Ovary (tissue), 9 donors: Measurements from ENCODE around the gene CCDC73. TPM values are rescaled to one million over a fixed set of nuclear protein-coding genes. Genes with fewer than 3 reads are reported as not detected.

Experiments
- DNase-seq, 5 donors: peaks; one replicate each; pipeline ENCODE4 v3.0.0-alpha.2; 2019 to 2020
- H3K27ac ChIP-seq, 2 donors: fragments of 200-600 bp; one replicate each; pipeline versions ENCODE4 v1.5.1 to v1.8.0; 2019 to 2022
- H3K27me3 ChIP-seq: fragments of 200-600 bp; one replicate; pipeline ENCODE4 v1.8.0; 2022
- H3K36me3 ChIP-seq: fragments of 200-600 bp; sonication (generic); one replicate; pipeline ENCODE4 v1.5.1; 2019
- H3K4me1 ChIP-seq: one replicate; pipeline ENCODE4 v1.8.1; 2013; ENCODE audit warnings: mild to moderate bottlenecking, moderate library complexity; ENCODE audit not compliant: insufficient read depth
- H3K4me3 ChIP-seq: fragments of 200-600 bp; sonication (generic); one replicate; pipeline ENCODE4 v1.5.1; 2017
- H3K9me3 ChIP-seq, 2 donors: fragments of 200-600 bp in 1 of 2; sonication (generic) in 1 of 2; one replicate each; pipeline versions ENCODE4 v1.5.1 to v1.8.1; 2013 to 2019; ENCODE audit warnings: mild to moderate bottlenecking in 1 of 2, moderate library complexity in 1 of 2
- EP300 ChIP-seq: sonication (generic); formaldehyde crosslinking; IDR thresholded peaks from one replicate; pipeline ENCODE4 v1.6.1; 2017; ENCODE audit warnings: antibody characterized with exemption
- POLR2A ChIP-seq: fragments of 450-650 bp; IDR thresholded peaks from one replicate; pipeline ENCODE4 v1.6.1; 2017; ENCODE audit warnings: antibody characterized with exemption, mild to moderate bottlenecking, moderate library complexity
- WGBS, 3 donors: extraction: QIAGEN DNeasy Blood & Tissue Kit in 1 of 3; methylation state at CpG; one replicate each; pipeline versions ENCODE4 v1.1.5 to v1.1.7; 2013 to 2017; 5-methylcytosine and 5-hydroxymethylcytosine counted together
- intact Hi-C, 4 donors: fragments of 100-400 bp; cut with DNase I; formaldehyde crosslinking; loops; one replicate each; pipeline versions ENCODE4 v1.11.0 to v1.15.1; 2022 to 2023
- polyA plus RNA-seq, 2 donors: library from polyadenylated mRNA; stranded (reverse); fragments of 200-250 nt in 1 of 2; fragments of 350-450 nt in 1 of 2; fragmentation: Illumina TruSeq in 1 of 2; extraction: RNeasy Lipid Tissue Mini Kit (QIAGEN cat#74804) in 1 of 2; gene quantifications; one replicate each; pipeline ENCODE4 v1.2.3, GENCODE V29; 2013 to 2014
- total RNA-seq, 7 donors: library from RNA; depleted of rRNA in 2 of 7; stranded (reverse); fragments of >200 nt in 2 of 7; fragmentation: NEBNext Ultra II Directional in 3 of 7; extraction: Animal tissue kit (Norgen Biotek cat#: 25700) in 3 of 7; gene quantifications; one replicate each; pipeline versions ENCODE4 v1.1.0 to v1.2.4, GENCODE V29; 2016 to 2023
- TF ChIP-seq, protein P1 (sequence below), 3 donors: fragments of 450-650 bp in 2 of 3; fragments of 200-600 bp in 1 of 3; IDR thresholded peaks; one replicate each; pipeline versions ENCODE4 v1.5.1 to v1.8.0; 2016 to 2022; ENCODE audit warnings: antibody characterized with exemption in 3 of 3, mild to moderate bottlenecking in 1 of 3
- donor health status: DM: no; HTN: no; CAD: no; lungs with moderate emphysema.
- donor health status: DM: no; HTN: no; CAD: no.
- donor health status: Bipolar disorder and iron deficiency.
- donor health status: DM: yes; HTN: yes; CAD: no.
- donor health status: DM: no; HTN: no; CAD: no.
- donor health status: DM: yes; HTN: yes; CAD: no.

The CCDC73 gene
- total and polyA plus RNA-seq, 9 donors, result 0.23 to 1.6 (median 0.98) TPM

DNA sequence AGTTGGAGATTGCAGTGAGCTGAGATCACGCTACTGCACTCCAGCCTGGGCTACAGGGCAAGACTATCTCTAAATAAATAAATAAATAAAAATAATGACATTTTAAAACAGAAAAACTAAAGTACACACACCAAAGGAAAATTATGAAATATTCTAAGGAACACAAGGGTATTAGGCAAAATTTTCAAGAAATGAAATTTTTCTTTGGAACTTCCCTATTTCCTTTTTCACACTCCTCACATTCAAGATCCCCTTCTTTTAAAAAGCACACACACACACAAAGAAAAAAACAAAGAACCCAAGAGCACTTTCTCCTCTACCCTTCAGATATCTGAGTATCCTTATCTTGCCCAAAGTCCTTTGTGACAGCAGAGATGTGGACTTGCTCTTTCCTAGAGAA is 92.8 kb downstream of the CCDC73 start:
- intact Hi-C loops, result no loop called here
- Histone ChIP-seq H3K4me1 (no peaks in the 10 kb centered on the region), H3K27me3 (no peaks in the 10 kb centered on the region), H3K27ac (no peak overlapping the region), H3K9me3 (peaks cover 0 to 3% of the 10 kb centered on the region in 2 donors), H3K36me3 (no peaks in the 10 kb centered on the region), H3K4me3 (no peak overlapping the region)
- TF ChIP-seq, protein P1, sequence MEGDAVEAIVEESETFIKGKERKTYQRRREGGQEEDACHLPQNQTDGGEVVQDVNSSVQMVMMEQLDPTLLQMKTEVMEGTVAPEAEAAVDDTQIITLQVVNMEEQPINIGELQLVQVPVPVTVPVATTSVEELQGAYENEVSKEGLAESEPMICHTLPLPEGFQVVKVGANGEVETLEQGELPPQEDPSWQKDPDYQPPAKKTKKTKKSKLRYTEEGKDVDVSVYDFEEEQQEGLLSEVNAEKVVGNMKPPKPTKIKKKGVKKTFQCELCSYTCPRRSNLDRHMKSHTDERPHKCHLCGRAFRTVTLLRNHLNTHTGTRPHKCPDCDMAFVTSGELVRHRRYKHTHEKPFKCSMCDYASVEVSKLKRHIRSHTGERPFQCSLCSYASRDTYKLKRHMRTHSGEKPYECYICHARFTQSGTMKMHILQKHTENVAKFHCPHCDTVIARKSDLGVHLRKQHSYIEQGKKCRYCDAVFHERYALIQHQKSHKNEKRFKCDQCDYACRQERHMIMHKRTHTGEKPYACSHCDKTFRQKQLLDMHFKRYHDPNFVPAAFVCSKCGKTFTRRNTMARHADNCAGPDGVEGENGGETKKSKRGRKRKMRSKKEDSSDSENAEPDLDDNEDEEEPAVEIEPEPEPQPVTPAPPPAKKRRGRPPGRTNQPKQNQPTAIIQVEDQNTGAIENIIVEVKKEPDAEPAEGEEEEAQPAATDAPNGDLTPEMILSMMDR (IDR thresholded peaks at IDR 0.05), result no peak
- TF ChIP-seq POLR2A (no peak), EP300 (no peak)
- DNase-seq, result no peak
- WGBS, 3 donors, result 88 to 96% (median 92%) methylated on average over 1 of the region's 1 CpG

DNA sequence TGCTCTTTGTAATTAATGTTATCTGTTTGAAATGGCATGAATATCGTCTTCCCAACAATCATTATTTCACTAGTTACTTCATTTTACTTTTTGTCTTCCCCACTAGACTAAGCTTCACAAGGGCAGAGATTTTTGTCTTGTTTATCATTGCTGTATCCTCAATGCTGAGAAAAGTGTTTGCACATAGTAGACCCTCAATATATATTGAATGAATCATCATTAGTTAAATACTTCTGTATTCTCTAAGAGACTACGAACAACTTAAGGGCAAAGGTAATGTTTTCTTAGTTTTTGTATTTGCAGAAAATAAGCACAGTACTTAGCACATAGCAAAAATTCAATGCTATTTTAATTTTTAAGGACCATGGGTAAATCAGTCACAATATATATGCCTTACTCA is 95.9 kb downstream of the CCDC73 start:
- TF ChIP-seq EP300 (no peak), POLR2A (no peak)
- TF ChIP-seq, protein P1 (IDR thresholded peaks at IDR 0.05), result no peak
- intact Hi-C loops, result no loop called here
- 57 to 70% (median 68%) methylated on average over 2 of the region's 2 CpGs for WGBS, 3 donors
- H3K9me3 ChIP-seq, result no peaks in the 10 kb centered on the region
- DNase-seq, result no peak
- no peaks in the 10 kb centered on the region for H3K36me3 ChIP-seq
- no peak overlapping the region for H3K4me3 ChIP-seq
- H3K4me1 ChIP-seq, result no peaks in the 10 kb centered on the region
- no peak overlapping the region for H3K27ac ChIP-seq
- no peaks in the 10 kb centered on the region for H3K27me3 ChIP-seq

DNA sequence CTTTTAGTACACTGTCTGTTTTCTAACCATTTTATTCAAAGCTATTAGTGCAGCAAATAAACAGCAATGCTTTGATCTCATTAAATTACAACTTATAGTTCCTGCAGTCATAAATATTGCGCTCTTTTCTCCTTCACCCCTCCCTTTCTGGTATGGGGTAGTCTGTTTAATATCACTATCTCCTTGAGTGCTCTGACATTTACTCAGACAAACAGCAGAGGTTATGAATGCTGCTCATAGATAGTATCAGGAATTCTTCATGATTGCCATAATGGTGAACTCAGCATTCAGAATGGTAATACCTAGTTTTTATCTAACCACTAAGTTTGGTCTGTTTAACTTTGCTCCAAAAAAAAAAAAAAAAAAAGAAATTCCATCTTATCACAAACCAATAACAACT is 123.4 kb downstream of the CCDC73 start:
- no peak for DNase-seq
- Histone ChIP-seq H3K36me3 (no peaks in the 10 kb centered on the region), H3K9me3 (no peaks in the 10 kb centered on the region), H3K4me3 (no peak overlapping the region), H3K4me1 (no peaks in the 10 kb centered on the region), H3K27ac (no peak overlapping the region), H3K27me3 (no peaks in the 10 kb centered on the region)
- TF ChIP-seq POLR2A, result no peak
- TF ChIP-seq, protein P1 (IDR thresholded peaks at IDR 0.05), result no peak
- TF ChIP-seq EP300, result no peak
- WGBS, 3 donors, result 31 to 58% (median 31%) methylated on average over 1 of the region's 1 CpG
- intact Hi-C loops, result no loop called here

DNA sequence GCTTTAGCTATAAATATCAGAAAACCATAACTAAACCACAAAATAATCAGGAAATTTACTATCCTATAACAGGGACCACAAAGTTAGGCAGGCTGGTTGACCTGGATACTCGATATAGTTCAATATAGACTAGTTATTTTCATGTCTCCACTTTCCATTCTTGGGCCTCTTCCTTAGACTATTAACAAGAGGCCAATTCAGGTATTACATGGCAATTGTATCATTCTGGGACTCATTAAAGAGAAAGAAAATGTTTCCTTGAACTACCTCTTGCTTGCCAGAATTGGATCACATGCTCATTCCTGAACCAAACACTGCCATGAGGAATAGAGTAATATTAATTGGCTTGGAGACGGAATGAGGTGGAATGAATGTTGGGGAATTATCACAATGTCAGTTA is 134.8 kb downstream of the CCDC73 start:
- H3K36me3 ChIP-seq, result no peaks in the 10 kb centered on the region
- intact Hi-C loops, result no loop called here
- H3K9me3 ChIP-seq, result no peaks in the 10 kb centered on the region
- no peak overlapping the region for H3K27ac ChIP-seq
- no peaks in the 10 kb centered on the region for H3K4me1 ChIP-seq
- DNase-seq, result no peak
- no peak overlapping the region for H3K4me3 ChIP-seq
- 65 to 83% (median 78%) methylated on average over 2 of the region's 2 CpGs for WGBS, 3 donors
- TF ChIP-seq POLR2A (no peak), EP300 (no peak)
- TF ChIP-seq, protein P1 (IDR thresholded peaks at IDR 0.05), result no peak
- no peaks in the 10 kb centered on the region for H3K27me3 ChIP-seq
